ENCODE data around the gene MAML2. TPM values are rescaled to one million over a fixed set of nuclear protein-coding genes. Genes with fewer than 3 reads are reported as not detected.

The MAML2 gene
- total and polyA plus RNA-seq, 2 experiments from 2014 or later, result 2.0 to 7.1 TPM

- TF ChIP-seq CTCF (conservative IDR thresholded peaks at IDR 0.05; ENCODE audit: low read depth in 2 of 2) (no peak), REST (IDR thresholded peaks at IDR 0.05; ENCODE audit: unreplicated experiment) (no peak), CREB1 (CRISPR knock-in tag; IDR thresholded peaks at IDR 0.05; ENCODE audit: low read depth) (no peak), JUNB (IDR thresholded peaks at IDR 0.05; ENCODE audit: unreplicated experiment) (no peak), ZNF462 (CRISPR knock-in tag; IDR thresholded peaks at IDR 0.05) (no peak), EZH2 (IDR thresholded peaks at IDR 0.05; ENCODE audit: low read depth, unreplicated experiment) (no peak), EZH2phosphoT487 (IDR thresholded peaks at IDR 0.05; ENCODE audit: unreplicated experiment) (no peak), STAT1 (IDR thresholded peaks at IDR 0.05; ENCODE audit: unreplicated experiment) (no peak), ZNF114 (CRISPR knock-in tag; IDR thresholded peaks at IDR 0.05) (no peak), NANOG (IDR thresholded peaks at IDR 0.05; ENCODE audit: borderline replicate concordance) (no peak), POLR2AphosphoS5 (IDR thresholded peaks at IDR 0.05; ENCODE audit: low read depth) (no peak), ZNF331 (CRISPR knock-in tag; IDR thresholded peaks at IDR 0.05; ENCODE audit: low read depth) (no peak)
- TF ChIP-seq, protein P1, sequence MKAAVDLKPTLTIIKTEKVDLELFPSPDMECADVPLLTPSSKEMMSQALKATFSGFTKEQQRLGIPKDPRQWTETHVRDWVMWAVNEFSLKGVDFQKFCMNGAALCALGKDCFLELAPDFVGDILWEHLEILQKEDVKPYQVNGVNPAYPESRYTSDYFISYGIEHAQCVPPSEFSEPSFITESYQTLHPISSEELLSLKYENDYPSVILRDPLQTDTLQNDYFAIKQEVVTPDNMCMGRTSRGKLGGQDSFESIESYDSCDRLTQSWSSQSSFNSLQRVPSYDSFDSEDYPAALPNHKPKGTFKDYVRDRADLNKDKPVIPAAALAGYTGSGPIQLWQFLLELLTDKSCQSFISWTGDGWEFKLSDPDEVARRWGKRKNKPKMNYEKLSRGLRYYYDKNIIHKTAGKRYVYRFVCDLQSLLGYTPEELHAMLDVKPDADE (IDR thresholded peaks at IDR 0.05), result no peak
- H3K4me3 Mint-ChIP-seq, result no peak overlapping the region
- Histone ChIP-seq H3F3A (replicated peaks; ENCODE audit: low read depth) (no peaks in the 10 kb centered on the region), H3K4me3 (no peak overlapping the region), H3K36me3 (ENCODE audit: insufficient read depth) (no peaks in the 10 kb centered on the region), H3K4me1 (ENCODE audit: insufficient read depth) (no peaks in the 10 kb centered on the region), H3K79me2 (replicated peaks; ENCODE audit: insufficient read depth) (no peaks in the 10 kb centered on the region), H2AFZ (no peak overlapping the region), H3K4me2 (no peak overlapping the region), H4K20me1 (replicated peaks; ENCODE audit: insufficient read depth) (no peaks in the 10 kb centered on the region), H3K27ac (ENCODE audit: low read depth) (no peak overlapping the region), H3K9me2 (ENCODE audit: insufficient read depth) (no peaks in the 10 kb centered on the region), H3K27me3 (ENCODE audit: insufficient read depth) (no peaks in the 10 kb centered on the region)
- DNase-seq (ENCODE audit: low spot score), result no peak
- no peaks in the 10 kb centered on the region; the same call in 2 of the 3 replicates for H3K9me3 Mint-ChIP-seq
- no peak for ATAC-seq
- H3K36me3 Mint-ChIP-seq (ENCODE audit: low read depth), result no peaks in the 10 kb centered on the region
- H3K27ac Mint-ChIP-seq, result no peak overlapping the region
- no peaks in the 10 kb centered on the region for H3K27me3 Mint-ChIP-seq (ENCODE audit: insufficient read depth, low read depth, poor library complexity)
- H3K4me1 Mint-ChIP-seq, result no peaks in the 10 kb centered on the region
These were observed 365.3 kb downstream of the MAML2 start for GRCh38 chr11:95977534-95978174.

All from GM23338 (cell line).